GM12872 (cell line): ENCODE measurements around the gene SLC6A7.

ENCODE experiments used
- CTCF ChIP-seq: IDR thresholded peaks from 3 replicates; pipeline ENCODE4 v1.5.1; 2011; ENCODE audit warnings: low read depth, mild to moderate bottlenecking, low read length, moderate library complexity; ENCODE audit not compliant: insufficient read depth

Gene SLC6A7

GRCh38 chr5:150217873-150218692 lies 28.2 kb downstream of the SLC6A7 start:
- TF ChIP-seq CTCF: peak; percentile 92

DNA sequence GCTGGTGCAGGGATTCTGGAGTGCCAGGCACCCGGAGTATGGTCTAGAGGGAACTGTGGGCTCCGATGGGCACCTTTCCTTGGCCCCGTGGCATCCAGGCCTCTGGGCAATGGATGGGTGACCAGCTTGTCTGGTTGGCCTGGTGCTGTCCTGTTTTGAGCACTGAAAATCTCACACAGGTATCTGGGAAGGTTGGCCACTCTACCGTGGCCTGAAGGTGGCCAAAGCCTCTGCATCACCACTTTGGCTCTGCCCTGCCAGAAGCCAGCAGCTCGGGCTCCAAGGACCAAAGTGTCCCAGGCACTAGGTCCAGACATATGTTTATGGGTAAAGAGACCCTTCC lies 28.8 kb downstream of the SLC6A7 start:
- TF ChIP-seq CTCF: no peak

DNA sequence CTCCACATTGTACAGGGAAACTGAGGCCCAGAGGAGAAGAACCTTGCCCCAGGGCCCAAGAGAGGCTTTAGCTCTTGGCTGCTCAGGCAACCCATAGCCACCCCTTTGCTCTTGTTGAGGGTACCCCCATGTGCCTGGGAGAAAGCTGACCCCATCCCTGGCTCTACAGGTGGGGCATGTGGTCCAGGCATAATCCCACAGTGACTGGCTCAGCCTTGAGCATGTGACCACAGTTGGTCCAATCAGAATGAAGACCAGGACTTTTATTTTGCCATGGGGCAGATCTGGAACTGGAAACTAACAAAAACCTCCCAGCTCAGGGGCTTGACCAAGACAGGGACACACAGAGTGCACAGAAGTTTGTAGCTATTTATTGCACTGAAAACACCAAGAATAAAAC lies 29.3 kb downstream of the SLC6A7 start:
- TF ChIP-seq CTCF: no peak

- TF ChIP-seq CTCF: no peak
Measured at GRCh38 chr5:150219861-150220260, 30.0 kb downstream of the SLC6A7 start.

- TF ChIP-seq CTCF: no peak
Measured at GRCh38 chr5:150221471-150221870, 31.6 kb downstream of the SLC6A7 start.

GRCh38 chr5:150222906-150223305 lies 33.0 kb downstream of the SLC6A7 start:
- no peak for TF ChIP-seq CTCF

- no peak for TF ChIP-seq CTCF
Measured at GRCh38 chr5:150223474-150223873, 33.6 kb downstream of the SLC6A7 start.
